Stimulated activated memory B cell treated with anti-CD40 and anti-IgM and Interleukin-4, amounts not matched to agents 10 μg/mL and 1 μg/mL and 100 μg/mL, for 72 hours (primary cell): ENCODE results near the gene LY6G6C.
A peak's percentile ranks its signal among the peaks of the same experiment; 100 is the strongest.

Source experiments
- ATAC-seq: fragments of 150-1000 bp; cut with Tn5 transposase; 2 replicates; pipeline ENCODE4 v1.10.0; 2021
- H3K27ac Mint-ChIP-seq: one replicate; pipeline ENCODE4 v1.8.0; 2022; ENCODE audit warnings: mild to moderate bottlenecking, mixed read lengths
- H3K27me3 Mint-ChIP-seq: one replicate; pipeline ENCODE4 v1.8.0; 2022; ENCODE audit warnings: mixed read lengths
- H3K36me3 Mint-ChIP-seq: one replicate; pipeline ENCODE4 v1.8.0; 2022; ENCODE audit warnings: mixed read lengths
- H3K4me1 Mint-ChIP-seq: one replicate; pipeline ENCODE4 v1.8.0; 2022; ENCODE audit warnings: mixed read lengths
- H3K4me3 Mint-ChIP-seq: one replicate; pipeline ENCODE4 v1.8.0; 2022; ENCODE audit warnings: mild to moderate bottlenecking, moderate library complexity, mixed read lengths
- H3K9me3 Mint-ChIP-seq: one replicate; pipeline ENCODE4 v1.8.0; 2022; ENCODE audit warnings: mixed read lengths

LY6G6C gene, protein sequence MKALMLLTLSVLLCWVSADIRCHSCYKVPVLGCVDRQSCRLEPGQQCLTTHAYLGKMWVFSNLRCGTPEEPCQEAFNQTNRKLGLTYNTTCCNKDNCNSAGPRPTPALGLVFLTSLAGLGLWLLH

DNA sequence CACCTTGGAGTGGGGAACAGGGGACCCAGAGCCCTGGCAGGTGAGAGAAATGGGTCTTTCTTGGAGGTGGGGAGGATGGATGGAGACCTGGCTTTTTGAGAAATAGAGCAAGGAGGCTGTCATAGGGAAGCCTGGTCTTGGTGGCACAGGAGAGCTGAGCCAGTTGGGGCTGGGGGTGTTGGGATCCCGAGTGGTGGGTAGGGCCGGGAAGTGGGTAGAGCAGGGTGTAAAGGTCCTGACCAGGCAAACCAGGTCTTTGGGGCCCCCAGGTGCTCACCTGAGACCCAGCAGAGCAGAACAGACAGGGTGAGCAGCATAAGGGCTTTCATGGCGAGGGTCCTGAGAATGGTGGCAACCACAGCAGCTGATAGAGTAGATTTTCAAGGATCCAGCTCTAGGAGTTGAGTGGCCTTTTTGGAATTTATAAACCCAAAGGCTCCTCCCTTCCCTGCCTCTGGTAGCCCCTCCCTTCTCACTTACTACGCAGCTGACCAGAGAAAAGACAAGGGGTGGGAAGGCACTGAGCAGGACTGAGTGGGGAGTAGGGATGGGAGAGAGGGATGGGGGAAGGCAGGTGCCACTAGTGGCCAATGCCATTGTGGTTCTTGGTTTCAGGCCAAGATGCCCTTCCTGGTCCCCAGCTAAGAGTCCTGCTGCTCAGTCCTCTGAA is at the start of gene LY6G6C:
LY6G6C (minus strand) TSS at position 396 of the 670 bp plus-strand sequence; CDS start at position 329, 67 bp downstream.
- no peak for ATAC-seq
- Mint-ChIP-seq H3K4me1 (peaks cover 22% of the 10 kb centered on the region), H3K27me3 (no peaks in the 10 kb centered on the region), H3K4me3 (no peak within 1 kb of the TSS), H3K36me3 (peaks cover 16% of the 10 kb centered on the region), H3K27ac (peak within 1 kb of the TSS; percentile 1), H3K9me3 (no peaks in the 10 kb centered on the region)

DNA sequence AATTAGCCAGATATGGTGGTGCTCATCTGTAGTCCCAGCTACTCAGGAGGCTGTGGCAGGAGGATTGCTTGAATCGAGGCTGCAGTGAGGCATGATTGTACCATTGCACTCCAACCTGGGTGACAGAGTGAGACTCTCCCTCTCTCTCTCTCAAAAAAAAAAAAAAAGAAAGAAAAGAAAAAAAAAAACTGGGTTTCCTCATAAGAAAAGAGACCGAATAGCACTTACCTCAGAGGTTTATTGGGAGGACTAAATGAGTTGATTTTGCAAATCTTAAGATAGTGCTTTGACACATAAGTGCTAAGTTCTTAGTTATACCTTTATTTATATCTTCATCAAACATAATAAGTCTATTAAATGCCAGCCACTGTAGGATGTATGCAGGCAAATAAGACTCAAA is 49.3 kb upstream of the LY6G6C start:
- Mint-ChIP-seq H3K36me3 (peaks cover 5% of the 10 kb centered on the region), H3K27me3 (no peaks in the 10 kb centered on the region), H3K4me1 (peaks cover 26% of the 10 kb centered on the region), H3K4me3 (no peak overlapping the region), H3K9me3 (no peaks in the 10 kb centered on the region), H3K27ac (no peak overlapping the region)
- no peak for ATAC-seq

DNA sequence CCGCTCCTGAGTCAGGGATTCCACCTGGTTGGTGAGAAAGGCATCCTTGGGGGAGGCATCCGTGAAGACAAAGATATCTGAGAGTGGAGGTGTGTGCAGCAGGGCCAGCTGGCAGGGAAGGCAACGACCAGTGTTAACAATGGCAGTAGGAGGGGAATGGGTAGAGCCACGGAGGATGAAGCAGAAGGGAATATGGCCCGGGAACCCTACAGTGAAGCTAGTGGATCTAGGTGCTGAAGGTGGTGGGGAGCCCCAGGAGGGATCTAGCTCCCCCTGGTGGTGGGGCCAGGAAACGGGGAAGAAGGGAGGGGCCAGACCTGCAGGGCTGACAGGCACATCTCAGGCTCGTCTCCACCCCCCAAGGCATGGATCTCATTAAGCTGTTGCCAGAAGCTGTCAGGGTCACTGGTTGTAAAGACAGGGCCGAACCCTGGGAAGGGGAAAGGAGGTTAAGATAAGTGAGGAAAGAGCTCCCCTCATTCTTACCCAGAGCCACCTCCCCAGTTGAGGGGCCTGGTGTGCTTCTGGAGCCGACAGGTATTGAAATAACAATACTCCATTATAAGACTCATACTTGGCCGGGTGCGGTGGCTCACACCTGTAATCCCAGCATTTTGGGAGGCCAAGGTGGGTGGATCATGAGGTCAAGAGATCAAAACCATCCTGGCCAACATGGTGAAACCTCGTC is 48.3 kb upstream of the LY6G6C start:
- no peaks in the 10 kb centered on the region for H3K9me3 Mint-ChIP-seq
- H3K27me3 Mint-ChIP-seq: no peaks in the 10 kb centered on the region
- H3K4me1 Mint-ChIP-seq: peaks cover 16% of the 10 kb centered on the region

DNA sequence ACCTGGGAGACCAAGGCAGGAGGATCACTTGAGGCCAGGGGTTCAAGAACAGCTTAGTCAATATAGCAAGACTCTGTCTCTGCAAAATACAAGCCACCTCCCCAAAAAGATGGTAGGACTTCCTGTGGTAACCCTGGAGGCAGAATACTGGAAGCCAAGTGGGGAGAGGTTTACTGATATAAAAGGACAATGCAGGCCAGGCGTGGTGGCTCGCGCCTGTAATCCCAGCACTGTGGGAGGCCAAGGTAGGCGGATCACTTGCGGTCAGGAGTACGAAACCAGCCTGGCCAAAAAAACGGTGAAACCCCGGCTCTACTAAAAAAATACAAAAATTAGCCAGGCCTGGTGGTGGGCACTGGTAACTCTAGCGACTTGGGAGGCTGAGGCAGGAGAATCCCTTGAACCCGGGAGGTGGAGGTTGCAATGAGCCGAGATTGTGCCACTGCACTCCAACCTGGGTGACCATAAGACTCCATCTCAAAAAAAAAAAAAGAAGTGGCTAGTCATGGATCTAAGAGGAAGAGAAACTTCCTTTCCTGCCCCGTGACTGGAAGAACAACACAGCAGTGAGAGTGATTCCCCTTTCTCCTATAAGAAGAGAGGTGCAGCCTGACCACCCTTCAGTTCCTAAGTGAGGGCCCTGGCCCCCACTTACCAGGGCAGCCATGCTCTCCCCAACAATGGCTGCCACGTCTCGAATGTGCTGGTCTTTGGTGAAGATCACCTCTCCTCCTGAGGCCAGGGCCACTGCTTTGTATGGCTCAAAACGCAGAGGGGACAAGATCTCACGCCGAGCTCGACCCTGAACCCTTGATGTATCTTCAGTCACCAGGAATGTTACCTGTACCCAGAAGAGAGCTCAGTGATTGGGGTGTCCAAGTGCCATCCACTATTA is 47.1 kb upstream of the LY6G6C start:
- no peak overlapping the region for H3K4me3 Mint-ChIP-seq
- H3K27ac Mint-ChIP-seq: no peak overlapping the region
- no peaks in the 10 kb centered on the region for H3K9me3 Mint-ChIP-seq
- H3K4me1 Mint-ChIP-seq: peaks cover 15% of the 10 kb centered on the region
- H3K27me3 Mint-ChIP-seq: no peaks in the 10 kb centered on the region
- no peak for ATAC-seq
- H3K36me3 Mint-ChIP-seq: peaks cover 14% of the 10 kb centered on the region

More for the DNA sequence above, 48.3 kb upstream of the LY6G6C start:
- H3K4me3 Mint-ChIP-seq: no peak overlapping the region
- peak; percentile 80 for ATAC-seq
- no peak overlapping the region for H3K27ac Mint-ChIP-seq
- H3K36me3 Mint-ChIP-seq: peaks cover 10% of the 10 kb centered on the region

DNA sequence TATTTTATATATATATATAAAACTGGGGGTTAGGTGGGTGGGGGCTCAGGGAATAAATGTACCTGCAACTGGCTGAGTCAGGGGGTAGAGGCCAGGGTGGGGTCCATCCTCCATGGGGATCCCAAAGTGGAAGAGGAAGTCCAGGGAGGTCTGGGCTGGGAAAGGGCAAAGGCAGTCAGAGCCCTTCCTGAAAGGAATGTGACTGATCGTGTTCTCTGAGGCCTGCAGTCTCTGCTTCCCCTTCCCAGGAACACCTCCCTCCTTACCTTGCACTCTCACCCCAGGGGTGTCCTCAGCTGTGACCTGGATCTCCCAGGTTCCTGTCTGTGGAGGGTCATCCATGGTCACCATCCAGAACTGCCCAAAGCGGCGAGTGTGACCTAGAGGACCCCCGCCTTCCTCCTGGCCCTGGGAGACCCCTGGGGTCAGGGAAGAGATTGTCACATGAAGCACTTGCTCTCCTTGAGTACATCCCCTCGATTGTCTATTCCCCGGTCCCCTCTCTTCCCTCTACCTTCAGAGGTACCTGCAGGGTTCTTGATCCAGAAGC is 45.6 kb upstream of the LY6G6C start:
- no peak for ATAC-seq
- no peak overlapping the region for H3K4me3 Mint-ChIP-seq
- H3K4me1 Mint-ChIP-seq: peaks cover 7% of the 10 kb centered on the region
- H3K27me3 Mint-ChIP-seq: no peaks in the 10 kb centered on the region
- peaks cover 20% of the 10 kb centered on the region for H3K36me3 Mint-ChIP-seq
- no peaks in the 10 kb centered on the region for H3K9me3 Mint-ChIP-seq
- no peak overlapping the region for H3K27ac Mint-ChIP-seq

DNA sequence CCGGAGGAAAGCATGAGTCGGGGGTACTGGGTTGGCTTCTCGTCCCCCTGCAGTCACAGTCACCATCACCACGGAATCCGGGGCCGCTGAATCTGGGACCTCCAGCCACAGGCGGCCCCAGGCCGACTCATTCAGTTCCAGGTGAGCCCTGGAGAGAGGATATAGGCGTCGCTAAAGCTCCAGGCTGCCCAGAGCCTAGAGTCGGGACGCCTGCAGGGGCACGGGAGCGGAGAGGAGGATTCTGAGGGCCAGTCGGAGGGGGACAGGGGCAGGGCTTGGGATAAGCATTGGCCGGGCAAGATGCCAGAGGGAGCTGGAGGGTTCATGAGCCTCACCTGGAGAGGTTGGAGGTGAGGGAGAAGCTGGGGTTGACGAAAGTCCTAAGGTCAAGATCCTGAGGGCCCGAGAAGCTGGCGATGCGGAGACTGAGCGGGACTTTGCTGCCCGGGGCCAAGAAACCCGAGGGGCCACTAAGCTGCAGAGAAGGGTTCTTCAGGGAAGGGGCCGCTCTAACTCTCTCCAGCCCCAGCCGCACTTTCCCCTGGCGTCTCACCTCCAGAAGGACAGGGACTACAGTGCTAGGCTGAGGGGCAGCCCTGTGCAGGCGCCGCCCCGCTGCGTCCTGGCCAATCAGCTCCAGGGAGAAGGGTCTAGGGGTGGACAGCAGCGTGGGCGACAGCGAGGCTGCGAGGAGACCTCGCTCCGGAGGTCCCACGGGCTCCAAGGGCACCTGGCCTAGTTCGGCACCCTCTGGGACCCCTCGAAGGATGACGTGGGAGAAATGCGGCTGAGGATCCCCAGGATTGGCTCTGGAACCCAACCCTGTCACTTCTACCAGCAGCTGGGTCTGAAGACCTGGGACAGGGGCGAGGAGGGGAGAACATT is 44.6 kb upstream of the LY6G6C start:
- no peak for ATAC-seq
- Mint-ChIP-seq H3K27me3 (no peaks in the 10 kb centered on the region), H3K9me3 (no peaks in the 10 kb centered on the region), H3K4me3 (no peak overlapping the region), H3K36me3 (peaks cover 27% of the 10 kb centered on the region), H3K27ac (peak overlapping the region; percentile 59), H3K4me1 (peaks cover 7% of the 10 kb centered on the region)

DNA sequence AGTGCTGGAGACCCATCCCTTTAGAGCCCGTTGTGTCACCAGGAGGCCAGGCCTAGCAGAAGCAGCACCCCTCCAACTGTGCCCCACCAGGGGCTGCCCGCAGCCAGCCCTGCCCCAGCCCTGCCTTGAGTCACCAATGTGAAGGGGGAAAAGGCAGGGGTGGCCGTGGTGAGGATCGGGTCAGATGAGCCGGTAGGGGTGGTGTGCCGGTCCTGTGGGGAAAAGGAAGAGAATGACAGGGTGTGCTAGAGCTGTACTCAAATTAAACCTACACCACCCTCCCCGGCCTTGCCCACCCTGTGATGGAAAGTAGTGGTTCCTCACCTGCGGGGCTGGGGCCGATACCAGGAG is 44.0 kb upstream of the LY6G6C start:
- ATAC-seq: no peak

DNA sequence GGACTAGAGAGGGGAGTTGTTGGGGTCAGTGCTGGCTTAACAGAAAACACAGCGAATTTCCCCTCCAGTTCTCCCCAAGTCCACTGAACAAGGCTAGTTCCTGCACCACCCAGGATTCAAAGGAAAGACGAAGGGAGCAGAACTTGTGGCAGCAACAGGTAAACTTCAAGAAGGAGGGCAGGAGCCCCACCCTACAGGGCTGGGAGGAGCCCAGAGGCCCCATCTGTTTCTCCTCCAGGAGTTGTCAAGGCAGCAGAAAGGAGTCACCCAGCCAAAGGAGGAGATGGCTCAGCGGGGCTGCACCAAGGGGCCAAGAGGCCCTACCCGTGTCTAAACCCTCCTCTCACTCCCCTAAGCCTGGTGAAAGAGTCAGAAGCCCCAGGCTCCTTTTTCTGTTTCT is 42.7 kb upstream of the LY6G6C start:
- Mint-ChIP-seq H3K4me3 (no peak overlapping the region), H3K9me3 (no peaks in the 10 kb centered on the region), H3K4me1 (no peaks in the 10 kb centered on the region), H3K27me3 (no peaks in the 10 kb centered on the region), H3K36me3 (peaks cover 41% of the 10 kb centered on the region), H3K27ac (no peak overlapping the region)
- ATAC-seq: no peak

More for the DNA sequence above, 44.0 kb upstream of the LY6G6C start:
- Mint-ChIP-seq H3K4me1 (peaks cover 7% of the 10 kb centered on the region), H3K27ac (peak overlapping the region; percentile 59), H3K27me3 (no peaks in the 10 kb centered on the region), H3K9me3 (no peaks in the 10 kb centered on the region), H3K4me3 (no peak overlapping the region), H3K36me3 (peaks cover 33% of the 10 kb centered on the region)

DNA sequence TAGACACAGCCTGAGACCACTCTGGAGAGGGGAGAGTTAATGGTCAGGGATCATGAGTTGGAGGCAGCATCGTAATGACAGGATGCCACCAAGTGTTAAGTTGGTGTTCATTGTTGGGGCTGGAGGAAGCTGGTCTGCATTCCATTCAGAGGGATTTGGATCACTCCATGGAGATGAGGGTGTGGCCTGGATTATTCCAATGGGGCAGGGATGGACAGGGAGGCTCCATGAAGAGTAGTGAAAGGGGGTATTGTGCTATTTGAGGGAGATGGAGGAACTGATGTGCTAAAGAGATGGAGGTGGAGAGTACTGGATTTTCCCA is 42.0 kb upstream of the LY6G6C start:
- H3K9me3 Mint-ChIP-seq: no peaks in the 10 kb centered on the region
- peaks cover 44% of the 10 kb centered on the region for H3K36me3 Mint-ChIP-seq
- peak overlapping the region; percentile 17 for H3K27ac Mint-ChIP-seq
- ATAC-seq: no peak
- H3K4me1 Mint-ChIP-seq: no peaks in the 10 kb centered on the region
- H3K27me3 Mint-ChIP-seq: no peaks in the 10 kb centered on the region
- H3K4me3 Mint-ChIP-seq: no peak overlapping the region

DNA sequence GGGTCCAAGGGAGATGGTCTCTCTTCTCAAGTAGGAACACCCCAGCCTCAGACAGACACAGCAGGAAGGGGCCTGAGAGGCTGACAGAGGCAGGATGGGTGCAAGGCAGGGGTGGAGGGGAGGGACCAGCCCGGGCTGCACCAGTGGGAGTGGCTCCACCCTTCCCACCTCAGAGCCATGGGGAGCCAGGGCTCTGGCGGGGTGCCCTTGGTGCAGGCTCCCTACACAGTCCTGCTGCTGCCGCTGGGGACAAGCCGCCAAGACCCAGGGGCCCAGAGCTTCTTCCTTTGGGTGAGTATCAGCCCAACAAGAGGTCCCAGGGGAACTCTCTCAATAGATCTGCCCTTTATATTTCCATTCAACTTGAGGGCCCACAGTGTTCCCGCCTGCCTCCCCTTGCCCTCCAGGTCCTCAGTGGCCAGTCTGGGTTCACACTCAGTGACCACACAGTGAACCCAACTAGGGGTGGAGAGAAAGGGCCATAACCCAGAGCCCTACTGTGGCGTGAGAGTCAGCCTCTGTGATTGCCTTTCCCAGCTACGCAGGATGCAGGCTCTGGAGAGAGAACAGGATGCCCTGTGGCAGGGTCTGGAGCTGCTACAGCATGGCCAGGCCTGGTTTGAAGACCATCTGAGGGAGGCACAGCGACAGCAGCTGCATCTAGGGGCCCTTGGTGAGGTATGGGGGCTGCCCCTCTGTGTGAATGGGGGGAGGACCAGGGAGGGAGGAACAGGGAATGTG is 41.5 kb upstream of the LY6G6C start:
- Mint-ChIP-seq H3K4me3 (no peak overlapping the region), H3K9me3 (no peaks in the 10 kb centered on the region), H3K36me3 (peaks cover 47% of the 10 kb centered on the region), H3K27me3 (no peaks in the 10 kb centered on the region), H3K4me1 (no peaks in the 10 kb centered on the region), H3K27ac (peak overlapping the region; percentile 17)
- no peak for ATAC-seq

DNA sequence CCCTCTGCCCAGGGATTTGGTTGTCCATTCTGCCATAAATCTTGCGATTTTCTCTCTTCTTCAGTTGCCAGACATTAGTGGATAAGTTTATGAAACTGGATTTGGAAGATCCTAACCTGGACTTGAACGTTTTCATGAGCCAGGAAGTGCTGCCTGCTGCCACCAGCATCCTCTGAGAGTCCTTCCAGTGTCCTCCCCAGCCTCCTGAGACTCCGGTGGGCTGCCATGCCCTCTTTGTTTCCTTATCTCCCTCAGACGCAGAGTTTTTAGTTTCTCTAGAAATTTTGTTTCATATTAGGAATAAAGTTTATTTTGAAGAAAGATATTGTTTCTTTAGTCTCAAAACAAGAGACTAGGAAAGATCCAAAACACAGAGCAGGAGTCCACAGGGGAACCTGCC is 40.8 kb upstream of the LY6G6C start, which contains the start of gene SAPCD1:
SAPCD1 (plus strand) TSS at position 301 of the 400 bp plus-strand sequence. CDS start 399 bp downstream, outside the sequence.
- Mint-ChIP-seq H3K27me3 (no peaks in the 10 kb centered on the region), H3K36me3 (peaks cover 46% of the 10 kb centered on the region), H3K9me3 (no peaks in the 10 kb centered on the region), H3K27ac (peak within 1 kb of the TSS; percentile 17), H3K4me3 (no peak within 1 kb of the TSS), H3K4me1 (no peaks in the 10 kb centered on the region)
- no peak for ATAC-seq

DNA sequence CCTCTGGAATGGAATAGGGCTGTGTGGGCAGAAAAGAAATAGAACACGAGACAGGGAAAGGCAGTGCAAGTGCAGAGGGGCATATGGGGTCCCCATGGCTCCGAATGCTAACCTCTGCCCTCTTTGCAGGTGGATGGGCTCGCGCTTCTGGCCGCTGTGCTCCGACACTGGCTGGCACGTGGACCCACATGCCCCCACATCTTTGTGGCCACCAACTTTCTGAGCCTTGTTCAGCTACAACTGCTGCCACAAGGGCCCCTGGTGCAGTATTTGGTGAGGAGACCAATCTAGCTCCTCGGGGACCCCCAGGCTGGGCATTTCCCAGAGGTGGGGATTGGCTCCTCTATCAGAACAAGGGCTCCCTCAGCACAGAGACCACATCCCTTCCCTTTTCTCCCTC is 39.8 kb upstream of the LY6G6C start:
- Mint-ChIP-seq H3K27me3 (no peaks in the 10 kb centered on the region), H3K4me3 (no peak overlapping the region), H3K4me1 (no peaks in the 10 kb centered on the region), H3K36me3 (peaks cover 45% of the 10 kb centered on the region), H3K27ac (no peak overlapping the region), H3K9me3 (no peaks in the 10 kb centered on the region)
- no peak for ATAC-seq

DNA sequence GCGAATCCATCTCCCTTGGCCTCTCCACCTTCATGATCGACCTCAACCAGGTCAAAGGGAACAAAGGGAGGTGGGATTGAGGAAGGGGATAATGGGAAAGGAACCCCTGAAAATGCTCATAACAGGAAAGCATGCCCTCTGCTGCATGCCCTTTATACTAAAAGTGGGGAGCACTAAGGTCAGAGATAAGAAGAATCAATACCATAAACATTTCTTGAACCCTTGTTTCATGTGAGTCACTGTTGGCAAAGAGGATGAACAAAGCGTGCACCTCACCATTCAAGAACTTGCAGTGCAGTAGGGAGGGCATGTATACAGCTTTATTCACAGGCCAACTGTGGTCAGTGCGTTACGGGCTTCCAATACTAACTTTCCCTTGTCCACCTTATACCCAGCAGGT is 39.2 kb upstream of the LY6G6C start:
- Mint-ChIP-seq H3K4me3 (no peak overlapping the region), H3K9me3 (no peaks in the 10 kb centered on the region)

DNA sequence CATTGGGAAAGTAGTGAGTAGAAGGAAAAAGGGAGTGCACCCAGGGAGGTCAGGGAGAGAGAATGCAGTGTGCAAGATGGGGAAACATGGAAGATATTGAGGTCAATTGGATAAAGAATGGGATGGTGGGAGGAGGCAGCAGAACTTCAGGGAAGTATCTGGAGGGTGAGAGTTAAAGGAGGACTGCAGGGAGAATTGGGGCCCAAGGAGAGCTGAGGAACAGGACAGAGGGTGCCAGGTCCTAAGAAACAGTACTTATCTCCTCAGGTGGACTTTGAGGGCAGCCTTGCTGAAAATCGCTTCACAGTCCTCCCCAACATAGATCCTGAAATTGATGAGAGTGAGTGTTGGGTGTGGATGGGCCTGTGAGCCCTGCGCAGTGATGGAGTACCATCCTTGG is 36.7 kb upstream of the LY6G6C start:
- Mint-ChIP-seq H3K4me3 (no peak overlapping the region), H3K9me3 (no peaks in the 10 kb centered on the region), H3K4me1 (no peaks in the 10 kb centered on the region), H3K27me3 (no peaks in the 10 kb centered on the region), H3K36me3 (peaks cover 33% of the 10 kb centered on the region), H3K27ac (peak overlapping the region; percentile 38)
- no peak for ATAC-seq

More for the DNA sequence above, 39.2 kb upstream of the LY6G6C start:
- Mint-ChIP-seq H3K27me3 (no peaks in the 10 kb centered on the region), H3K36me3 (peaks cover 45% of the 10 kb centered on the region), H3K27ac (no peak overlapping the region), H3K4me1 (no peaks in the 10 kb centered on the region)
- no peak for ATAC-seq
